Peyer's patch (tissue), 4 donors: Measurements from ENCODE around the gene GPBP1.

Experiments
- CTCF ChIP-seq, 6 experiments: fragments of 450-650 bp in 4 of 6; fragments of 200-600 bp in 2 of 6; sonication (generic) in 1 of 6; IDR thresholded peaks; one replicate each; pipeline ENCODE4 v1.5.1; 2017 to 2019; ENCODE audit warnings: antibody characterized with exemption in 6 of 6, mild to moderate bottlenecking in 3 of 6, moderate library complexity in 1 of 6
- POLR2A ChIP-seq, 2 donors: fragments of 450-650 bp; IDR thresholded peaks; one replicate each; pipeline ENCODE4 v1.5.1; 2017; ENCODE audit warnings: antibody characterized with exemption in 2 of 2, mild to moderate bottlenecking in 2 of 2, moderate library complexity in 2 of 2

- no peak for TF ChIP-seq CTCF (IDR thresholded peaks at IDR 0.05)
- no peak for TF ChIP-seq POLR2A (IDR thresholded peaks at IDR 0.05)
Observed at GRCh38 chr5:57193757-57194413, 20.0 kb downstream of the GPBP1 start.
